ENCODE measurements around the gene RBM20.
"Not testable (repeated sequence)": the region's sequence is repeated elsewhere in the genome, so short reads cannot be mapped to it uniquely, and the experiment has no call there.

Gene RBM20

DNA sequence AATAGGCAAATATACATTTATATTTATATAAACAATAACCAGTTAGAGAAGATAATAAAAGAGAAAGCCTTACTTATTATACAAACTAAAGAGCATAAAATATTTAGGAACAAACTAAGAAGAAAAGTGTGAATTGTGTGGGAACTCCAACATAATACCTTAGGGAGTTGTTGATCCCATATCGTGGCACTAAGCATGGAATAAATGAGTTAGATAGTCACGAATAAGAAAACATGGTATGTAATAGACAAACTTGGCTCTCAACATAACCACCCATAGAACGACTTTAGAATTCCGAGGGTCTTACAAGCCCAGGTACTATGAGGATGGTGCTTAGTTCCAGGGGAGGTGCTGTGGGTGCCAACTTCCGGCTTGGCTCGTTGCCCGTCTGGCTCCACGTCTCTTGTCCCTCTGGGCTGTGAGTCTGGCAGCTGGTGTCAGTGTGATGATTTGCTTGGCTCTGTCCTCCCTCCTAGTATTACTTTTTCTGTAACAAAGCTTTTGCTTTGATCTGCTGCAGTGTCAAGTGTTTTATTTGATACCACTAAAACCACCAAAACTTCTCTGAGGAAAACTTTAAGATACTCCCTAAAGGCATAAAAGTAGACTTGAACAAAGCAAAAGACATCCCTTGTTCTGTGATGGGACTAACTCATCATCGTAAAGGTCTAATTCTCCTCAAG is 9.5 kb upstream of the RBM20 start:
- H3K4me3 ChIP-seq (ENCODE audit: low read length): no peak overlapping the region
- TF ChIP-seq ZNF274 (IDR thresholded peaks at IDR 0.05; ENCODE audit: low read depth, low read length): no peak

DNA sequence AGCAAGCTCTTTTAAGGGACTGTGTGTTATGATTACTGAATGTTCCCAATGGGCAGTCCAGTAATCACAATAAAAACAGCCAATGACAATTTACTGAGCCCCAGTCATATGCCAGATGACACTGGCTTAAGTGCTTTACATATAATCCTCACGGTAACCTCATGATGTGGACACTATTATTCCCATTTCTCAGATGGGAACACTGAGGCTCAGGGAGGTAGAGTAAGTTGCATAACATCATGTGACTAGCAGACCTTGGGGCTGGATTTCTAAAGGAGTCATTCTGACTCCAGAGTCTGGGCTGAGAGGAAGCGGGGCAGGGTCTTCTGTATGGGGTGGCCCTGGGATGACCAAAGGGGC is 7.6 kb upstream of the RBM20 start:
- TF ChIP-seq ZNF274 (IDR thresholded peaks at IDR 0.05; ENCODE audit: low read depth, low read length): no peak
- no peak overlapping the region for H3K4me3 ChIP-seq (ENCODE audit: low read length)

GRCh38 chr10:110636932-110637557 is 7.1 kb upstream of the RBM20 start:
- H3K4me3 ChIP-seq (ENCODE audit: low read length): no peak overlapping the region
- TF ChIP-seq ZNF274 (IDR thresholded peaks at IDR 0.05; ENCODE audit: low read depth, low read length): no peak

DNA sequence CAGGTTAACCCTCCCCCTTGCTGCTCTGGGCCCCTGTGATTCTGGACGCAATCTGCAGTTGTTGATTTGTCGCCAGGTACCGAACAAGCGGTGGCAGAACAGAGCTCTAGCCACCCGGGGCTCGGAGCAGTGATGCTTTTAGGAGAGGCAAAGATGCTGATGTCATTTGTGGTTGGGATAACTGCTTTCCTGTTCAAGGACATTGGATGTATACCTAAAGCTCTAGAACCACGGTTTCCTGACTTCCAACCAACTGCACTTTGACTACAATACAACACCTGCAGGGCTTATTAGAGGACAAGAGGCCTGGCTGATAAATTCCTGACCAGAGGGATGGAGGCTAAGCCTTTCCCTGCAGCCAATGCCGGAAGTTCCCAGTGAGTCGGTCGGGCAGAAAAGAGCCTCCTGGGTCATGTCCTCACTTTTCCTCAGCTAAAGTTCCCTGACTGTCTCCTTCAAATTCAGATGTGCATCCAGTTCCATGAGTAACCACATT is 6.5 kb upstream of the RBM20 start:
- no peak overlapping the region for H3K4me3 ChIP-seq (ENCODE audit: low read length)
- TF ChIP-seq ZNF274 (IDR thresholded peaks at IDR 0.05; ENCODE audit: low read depth, low read length): no peak

DNA sequence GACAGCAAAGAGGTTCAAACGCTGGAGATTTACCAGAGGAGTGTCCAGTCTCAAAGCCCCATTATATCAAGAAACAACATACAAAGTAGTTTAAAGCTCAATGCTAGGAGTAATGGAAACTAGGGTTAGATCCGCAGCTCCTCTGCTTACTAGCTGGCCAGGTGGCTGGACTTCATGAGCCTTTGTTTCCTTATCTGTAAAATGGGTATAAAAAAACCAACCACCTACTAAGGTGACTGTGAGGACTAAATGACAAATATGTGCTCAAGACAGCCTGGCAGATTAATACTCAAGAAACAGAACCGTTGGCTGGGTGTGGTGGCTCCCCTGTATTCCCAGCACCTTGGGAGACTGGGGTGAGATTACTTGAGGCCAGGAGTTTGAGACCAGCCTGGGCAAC is 5.8 kb upstream of the RBM20 start:
- TF ChIP-seq ZNF274 (IDR thresholded peaks at IDR 0.05; ENCODE audit: low read depth, low read length): no peak
- no peak overlapping the region for H3K4me3 ChIP-seq (ENCODE audit: low read length)

GRCh38 chr10:110639046-110639445 is 5.1 kb upstream of the RBM20 start:
- H3K4me3 ChIP-seq (ENCODE audit: low read length): not testable (repeated sequence)

DNA sequence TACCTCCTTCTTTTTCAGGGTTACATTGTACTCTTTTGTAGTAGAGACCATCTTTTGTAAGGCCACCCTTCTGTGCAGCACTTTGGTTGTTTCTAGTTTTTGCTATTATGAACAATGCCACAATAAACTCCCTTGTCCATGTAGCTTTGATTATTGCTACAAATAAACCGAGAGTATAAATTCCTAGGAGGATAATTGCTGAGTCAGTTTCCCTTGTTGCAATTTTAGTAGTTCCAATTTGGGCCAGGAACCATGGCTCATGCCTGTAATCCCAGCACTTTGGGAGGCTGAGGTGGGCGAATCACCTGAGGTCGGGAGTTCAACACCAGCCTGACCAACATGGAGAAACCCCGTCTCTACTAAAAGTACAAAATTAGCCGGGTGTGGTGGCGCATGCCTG is 4.3 kb upstream of the RBM20 start:
- H3K4me3 ChIP-seq (ENCODE audit: low read length): not testable (repeated sequence)

GRCh38 chr10:110641256-110641655 is 2.9 kb upstream of the RBM20 start:
- TF ChIP-seq ZNF274 (IDR thresholded peaks at IDR 0.05; ENCODE audit: low read depth, low read length): no peak
- H3K4me3 ChIP-seq (ENCODE audit: low read length): no peak overlapping the region

DNA sequence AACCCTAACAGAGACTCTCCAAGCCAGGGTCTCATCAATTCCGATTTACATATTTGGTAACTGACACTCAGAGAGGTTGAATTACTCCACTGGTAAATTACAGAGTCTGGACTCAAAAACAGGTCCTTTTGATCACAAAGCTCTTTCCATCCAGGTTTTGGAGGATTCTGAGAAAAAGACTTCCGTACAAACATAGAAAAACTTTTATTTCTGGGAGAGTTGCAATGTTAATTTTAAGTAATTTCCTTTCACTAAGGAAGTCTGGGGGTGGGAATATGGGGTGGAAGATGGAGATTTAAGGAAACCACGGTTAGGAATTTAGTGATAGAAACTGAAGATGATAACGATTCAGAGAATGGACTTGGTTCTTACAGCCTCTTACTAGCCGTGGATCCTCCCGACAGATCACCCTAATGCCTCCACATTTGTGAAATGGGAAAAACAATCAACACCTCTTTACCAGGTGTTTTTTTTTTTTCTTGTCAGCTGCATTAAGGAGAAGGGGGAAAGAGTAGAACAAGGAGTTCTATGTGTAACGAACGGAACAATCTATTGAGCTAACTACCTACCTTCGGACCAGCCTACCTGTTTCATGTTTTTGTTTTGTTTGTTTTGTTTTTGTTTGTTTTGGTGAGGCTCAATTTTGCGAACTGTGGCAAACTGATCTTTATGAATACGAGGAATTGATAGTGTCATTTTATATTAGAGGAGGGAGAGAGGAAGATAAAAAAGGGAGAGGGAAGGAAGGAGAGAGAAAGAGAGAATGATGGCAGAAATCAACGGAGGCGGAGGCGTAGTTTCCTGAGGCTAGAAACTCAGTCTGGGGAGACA is 1.7 kb upstream of the RBM20 start:
- no peak for TF ChIP-seq ZNF274 (IDR thresholded peaks at IDR 0.05; ENCODE audit: low read depth, low read length)
- no peak overlapping the region for H3K4me3 ChIP-seq (ENCODE audit: low read length)

- H3K4me3 ChIP-seq (ENCODE audit: low read length): peak overlapping the region; percentile 58; the same call in 1 of the 2 replicates
- TF ChIP-seq ZNF274 (IDR thresholded peaks at IDR 0.05; ENCODE audit: low read depth, low read length): no peak
These were observed 992 bp upstream of the RBM20 start for GRCh38 chr10:110643035-110643652.

DNA sequence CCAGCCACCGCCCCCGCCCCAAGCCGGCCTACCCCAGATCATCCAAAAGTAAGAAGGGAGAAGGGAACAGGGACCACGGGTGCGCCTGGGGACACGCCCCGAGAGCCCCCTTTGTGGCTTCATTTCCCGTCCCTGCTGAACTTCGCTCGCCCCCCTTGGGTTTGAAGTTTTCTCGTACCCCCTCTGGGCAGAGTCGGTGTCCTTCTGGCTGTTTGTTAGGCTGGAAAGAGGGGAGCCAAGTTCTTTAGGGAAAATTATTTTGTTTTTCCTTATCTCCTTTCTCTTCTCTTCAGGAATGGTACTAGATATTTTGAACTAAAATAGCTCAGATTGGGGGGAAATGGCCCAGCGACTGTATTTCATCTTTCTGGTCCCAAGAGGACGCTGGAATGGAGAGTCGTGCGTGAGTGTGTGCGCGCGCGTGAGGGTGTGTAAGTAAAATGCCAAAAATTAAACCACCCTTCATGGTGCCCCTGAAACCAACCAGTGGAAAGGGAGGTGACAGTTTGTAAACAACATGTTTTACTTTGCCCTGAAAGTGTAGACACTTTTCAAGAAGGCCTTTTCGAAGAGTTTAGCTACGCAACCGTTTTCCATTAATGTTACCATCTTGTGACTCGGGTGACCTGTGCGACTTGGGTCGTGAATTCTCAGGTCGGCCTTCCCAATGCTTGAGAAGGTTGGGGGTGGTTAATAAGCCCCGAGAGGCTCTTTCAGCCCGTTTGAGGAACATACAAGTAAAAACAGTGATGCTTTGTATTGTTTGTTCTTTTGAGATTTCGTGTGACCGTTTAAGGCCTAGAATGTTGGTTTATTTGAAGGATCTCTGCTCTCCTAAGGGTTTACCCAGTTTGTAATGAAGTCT is 694 bp downstream of the RBM20 start:
- TF ChIP-seq ZNF274 (IDR thresholded peaks at IDR 0.05; ENCODE audit: low read depth, low read length): no peak
- peak overlapping the region; percentile 49 for H3K4me3 ChIP-seq (ENCODE audit: low read length)

- no peak for TF ChIP-seq ZNF274 (IDR thresholded peaks at IDR 0.05; ENCODE audit: low read depth, low read length)
- no peak overlapping the region; the same call in 1 of the 2 replicates for H3K4me3 ChIP-seq (ENCODE audit: low read length)
These were observed 2.4 kb downstream of the RBM20 start for GRCh38 chr10:110646417-110647135.

DNA sequence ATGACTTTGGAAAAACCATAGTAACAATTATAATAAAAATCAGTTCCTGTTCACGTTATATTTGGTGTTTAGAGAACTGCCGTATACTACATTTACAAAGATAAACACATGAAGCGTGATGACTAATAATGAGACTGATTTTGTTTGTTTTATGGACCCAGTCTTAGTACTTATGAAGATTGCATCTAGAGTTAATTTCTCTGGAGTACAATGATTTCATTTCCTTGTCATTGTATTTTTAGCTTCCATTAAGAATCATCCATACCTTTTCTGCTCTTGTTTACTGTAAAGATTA is 2.9 kb downstream of the RBM20 start:
- TF ChIP-seq ZNF274 (IDR thresholded peaks at IDR 0.05; ENCODE audit: low read depth, low read length): no peak
- H3K4me3 ChIP-seq (ENCODE audit: low read length): no peak overlapping the region; the same call in 1 of the 2 replicates
